H9 (cell line): Measurements from ENCODE around the gene RRBP1. TPM values are rescaled to one million over a fixed set of nuclear protein-coding genes. Genes with fewer than 3 reads are reported as not detected.

Source experiments
- DNase-seq: peaks from one replicate; pipeline ENCODE4 v3.0.0-alpha.2; 2017
- H2AFZ ChIP-seq: one replicate; pipeline ENCODE4 v1.6.1; 2013; ENCODE audit warnings: mild to moderate bottlenecking, low read length, control low read depth, moderate library complexity
- H2AK5ac ChIP-seq: 2 replicates; pipeline ENCODE4 v1.6.1; 2013; ENCODE audit warnings: low read length, control low read depth, mixed read lengths; ENCODE audit not compliant: insufficient read length
- H2BK120ac ChIP-seq: one replicate; pipeline ENCODE4 v1.6.1; 2013; ENCODE audit warnings: low read depth, mild to moderate bottlenecking, low read length, control low read depth, inconsistent platforms; ENCODE audit not compliant: poor library complexity, severe bottlenecking
- H2BK12ac ChIP-seq: 2 replicates; pipeline ENCODE4 v1.6.1; 2013; ENCODE audit warnings: low read length, control low read depth, mixed read lengths, low read depth; ENCODE audit not compliant: insufficient read length
- H2BK15ac ChIP-seq: 2 replicates; pipeline ENCODE4 v1.6.1; 2013; ENCODE audit warnings: low read depth, low read length, control low read depth
- H2BK20ac ChIP-seq: one replicate; pipeline ENCODE4 v1.6.1; 2013; ENCODE audit warnings: low read depth, mild to moderate bottlenecking, low read length, control low read depth, inconsistent platforms; ENCODE audit not compliant: poor library complexity, severe bottlenecking
- H2BK5ac ChIP-seq: 2 replicates; pipeline ENCODE4 v1.6.1; 2013; ENCODE audit warnings: low read length, control low read depth, mixed read lengths; ENCODE audit not compliant: insufficient read length
- H3K14ac ChIP-seq: 2 replicates; pipeline ENCODE4 v1.6.1; 2013; ENCODE audit warnings: low read length, control low read depth; ENCODE audit not compliant: insufficient read depth
- H3K18ac ChIP-seq: 2 replicates; pipeline ENCODE4 v1.6.1; 2013; ENCODE audit warnings: low read depth, mild to moderate bottlenecking, mixed read lengths, low read length, control low read depth; ENCODE audit not compliant: insufficient read length
- H3K23ac ChIP-seq: 2 replicates; pipeline ENCODE4 v1.6.1; 2013; ENCODE audit warnings: low read length, control low read depth, mixed read lengths, low read depth; ENCODE audit not compliant: insufficient read length
- H3K23me2 ChIP-seq: 2 replicates; pipeline ENCODE4 v1.6.1; 2013; ENCODE audit warnings: low read depth, mild to moderate bottlenecking, mixed read lengths, low read length, control low read depth; ENCODE audit not compliant: insufficient read length, poor library complexity, severe bottlenecking
- H3K27ac ChIP-seq: 2 replicates; pipeline ENCODE4 v1.5.1; 2013; ENCODE audit warnings: low read length, control low read depth, mixed read lengths, low read depth; ENCODE audit not compliant: insufficient read length
- H3K27me3 ChIP-seq: 2 replicates; pipeline ENCODE4 v1.6.1; 2013; ENCODE audit warnings: low read length, control low read depth, inconsistent platforms; ENCODE audit not compliant: insufficient read depth
- H3K4ac ChIP-seq: 2 replicates; pipeline ENCODE4 v1.6.1; 2013; ENCODE audit warnings: low read depth, mild to moderate bottlenecking, control low read depth, inconsistent platforms, low read length, moderate library complexity
- H3K4me1 ChIP-seq: 2 replicates; pipeline ENCODE4 v1.6.1; 2013; ENCODE audit warnings: low read length, control low read depth, inconsistent platforms; ENCODE audit not compliant: insufficient read depth
- H3K4me2 ChIP-seq: 2 replicates; pipeline ENCODE4 v1.6.1; 2013; ENCODE audit warnings: low read length, control low read depth, mixed read lengths; ENCODE audit not compliant: insufficient read length, insufficient read depth
- H3K56ac ChIP-seq: 2 replicates; pipeline ENCODE4 v1.6.1; 2013; ENCODE audit warnings: low read depth, mild to moderate bottlenecking, mixed read lengths, low read length, control low read depth; ENCODE audit not compliant: insufficient read length
- H3K79me1 ChIP-seq: 2 replicates; pipeline ENCODE4 v1.6.1; 2013; ENCODE audit warnings: low read depth, mild to moderate bottlenecking, moderate library complexity, low read length, control low read depth, inconsistent platforms; ENCODE audit not compliant: insufficient read depth, poor library complexity, severe bottlenecking
- H3K79me2 ChIP-seq: 2 replicates; pipeline ENCODE4 v1.6.1; 2013; ENCODE audit warnings: low read length, control low read depth, inconsistent platforms; ENCODE audit not compliant: insufficient read depth
- H3K9ac ChIP-seq: 2 replicates; pipeline ENCODE4 v1.6.1; 2013; ENCODE audit warnings: low read length, control low read depth, mixed read lengths; ENCODE audit not compliant: insufficient read length; ENCODE audit errors: extremely low read depth
- H3K9me3 ChIP-seq: one replicate; pipeline ENCODE4 v1.6.1; 2013; ENCODE audit warnings: low read depth, low read length, inconsistent platforms; ENCODE audit not compliant: control insufficient read depth
- H3T11ph ChIP-seq: one replicate; pipeline ENCODE4 v1.6.1; 2013; ENCODE audit warnings: mild to moderate bottlenecking, low read length, control low read depth, inconsistent platforms
- H4K20me1 ChIP-seq: one replicate; pipeline ENCODE4 v1.6.1; 2013; ENCODE audit not compliant: control insufficient read depth, insufficient read length, insufficient read depth
- H4K5ac ChIP-seq: 2 replicates; pipeline ENCODE4 v1.6.1; 2013; ENCODE audit warnings: low read depth, mild to moderate bottlenecking, mixed read lengths, low read length, control low read depth; ENCODE audit not compliant: insufficient read length
- H4K8ac ChIP-seq: replicated peaks from 2 replicates; pipeline ENCODE4 v1.6.1; 2013; ENCODE audit warnings: low read length, control low read depth, mixed read lengths, low read depth; ENCODE audit not compliant: insufficient read length
- H4K91ac ChIP-seq: 2 replicates; pipeline ENCODE4 v1.6.1; 2013; ENCODE audit warnings: low read depth, mild to moderate bottlenecking, moderate library complexity, mixed read lengths, low read length, control low read depth; ENCODE audit not compliant: insufficient read length
- H3K27ac Mint-ChIP-seq, 3 experiments: 2 replicates in 2 of 3; 3 replicates in 1 of 3; pipeline ENCODE4 v1.8.0; 2020 to 2021; ENCODE audit warnings: mixed read lengths in 3 of 3, mild to moderate bottlenecking in 1 of 3, moderate library complexity in 1 of 3
- H3K27me3 Mint-ChIP-seq: 2 replicates; pipeline ENCODE4 v1.8.0; 2021; ENCODE audit warnings: low read depth, mild to moderate bottlenecking, moderate library complexity, mixed read lengths
- H3K36me3 Mint-ChIP-seq, 3 experiments: 2 replicates in 2 of 3; 3 replicates in 1 of 3; pipeline ENCODE4 v1.8.0; 2020 to 2021; ENCODE audit warnings: low read depth in 3 of 3, mixed read lengths in 3 of 3; ENCODE audit not compliant: insufficient read depth in 1 of 3
- H3K4me1 Mint-ChIP-seq, 2 experiments: 2 replicates each; pipeline ENCODE4 v1.8.0; 2020; ENCODE audit warnings: mixed read lengths in 2 of 2
- H3K4me3 Mint-ChIP-seq, 2 experiments: 2 replicates in 1 of 2; 3 replicates in 1 of 2; pipeline ENCODE4 v1.8.0; 2020 to 2021; ENCODE audit warnings: mild to moderate bottlenecking in 2 of 2, mixed read lengths in 2 of 2, moderate library complexity in 1 of 2
- H3K9me3 Mint-ChIP-seq, 2 experiments: 2 replicates in 1 of 2; 3 replicates in 1 of 2; pipeline ENCODE4 v1.8.0; 2020; ENCODE audit warnings: mild to moderate bottlenecking in 2 of 2, mixed read lengths in 2 of 2, moderate library complexity in 1 of 2
- WGBS: extraction: QIAGEN DNeasy Blood & Tissue Kit; methylation state at CpG from one replicate; pipeline ENCODE4 v1.1.7; 2013; ENCODE audit warnings: missing lambda C conversion rate, low lambda C conversion rate, mixed read lengths; ENCODE audit not compliant: insufficient read length; ENCODE audit errors: extremely low coverage; 5-methylcytosine and 5-hydroxymethylcytosine counted together
- total RNA-seq: library from RNA; stranded (reverse); gene quantifications from 2 replicates; pipeline ENCODE4 v1.2.1, GENCODE V29; 2021
- TF ChIP-seq, protein P1 (sequence below): fragments of 200-600 bp; sonication (generic); conservative IDR thresholded peaks from 3 replicates; pipeline ENCODE4 v1.8.0; 2021; ENCODE audit warnings: antibody characterized with exemption, mild to moderate bottlenecking

The RRBP1 gene
- total RNA-seq, 1 experiment from 2014 or later = 97.8 TPM

GRCh38 chr20:17602493-17602892 lies 79.5 kb downstream of the RRBP1 start:
- TF ChIP-seq, protein P1, sequence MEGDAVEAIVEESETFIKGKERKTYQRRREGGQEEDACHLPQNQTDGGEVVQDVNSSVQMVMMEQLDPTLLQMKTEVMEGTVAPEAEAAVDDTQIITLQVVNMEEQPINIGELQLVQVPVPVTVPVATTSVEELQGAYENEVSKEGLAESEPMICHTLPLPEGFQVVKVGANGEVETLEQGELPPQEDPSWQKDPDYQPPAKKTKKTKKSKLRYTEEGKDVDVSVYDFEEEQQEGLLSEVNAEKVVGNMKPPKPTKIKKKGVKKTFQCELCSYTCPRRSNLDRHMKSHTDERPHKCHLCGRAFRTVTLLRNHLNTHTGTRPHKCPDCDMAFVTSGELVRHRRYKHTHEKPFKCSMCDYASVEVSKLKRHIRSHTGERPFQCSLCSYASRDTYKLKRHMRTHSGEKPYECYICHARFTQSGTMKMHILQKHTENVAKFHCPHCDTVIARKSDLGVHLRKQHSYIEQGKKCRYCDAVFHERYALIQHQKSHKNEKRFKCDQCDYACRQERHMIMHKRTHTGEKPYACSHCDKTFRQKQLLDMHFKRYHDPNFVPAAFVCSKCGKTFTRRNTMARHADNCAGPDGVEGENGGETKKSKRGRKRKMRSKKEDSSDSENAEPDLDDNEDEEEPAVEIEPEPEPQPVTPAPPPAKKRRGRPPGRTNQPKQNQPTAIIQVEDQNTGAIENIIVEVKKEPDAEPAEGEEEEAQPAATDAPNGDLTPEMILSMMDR = no peak
- H3K27me3 Mint-ChIP-seq = no peaks in the 10 kb centered on the region
- Histone ChIP-seq H3K4me2 (peak overlapping the region; percentile 44), H4K20me1 (no peaks in the 10 kb centered on the region), H2BK120ac (no peak overlapping the region), H3K79me1 (no peaks in the 10 kb centered on the region), H3K79me2 (no peaks in the 10 kb centered on the region; the same call in 1 of the 2 replicates), H3K9me3 (no peaks in the 10 kb centered on the region), H4K91ac (no peak overlapping the region), H2AK5ac (no peak overlapping the region), H3T11ph (no peak overlapping the region), H3K4ac (no peak overlapping the region), H3K9ac (no peak overlapping the region), H3K23ac (no peak overlapping the region), H3K4me1 (peaks cover 11% of the 10 kb centered on the region; the same call in 1 of the 2 replicates), H2BK20ac (no peak overlapping the region), H4K8ac (no peak overlapping the region), H4K5ac (no peak overlapping the region), H3K23me2 (no peaks in the 10 kb centered on the region), H3K18ac (no peak overlapping the region), H2BK12ac (no peak overlapping the region), H3K27ac (no peak overlapping the region), H2BK5ac (no peak overlapping the region), H3K14ac (no peak overlapping the region), H3K27me3 (no peaks in the 10 kb centered on the region), H3K56ac (no peak overlapping the region), H2AFZ (no peak overlapping the region), H2BK15ac (no peak overlapping the region)
- H3K4me1 Mint-ChIP-seq = peaks cover 31 to 35% of the 10 kb centered on the region in 2 experiments
- peak; percentile 39 for DNase-seq
- WGBS = no CpG with 5 or more reads among the region's 4 CpGs
- peaks cover 0 to 2% of the 10 kb centered on the region in 2 experiments; a peak in 1 of 5 replicates for H3K9me3 Mint-ChIP-seq
- no peak overlapping the region for H3K4me3 Mint-ChIP-seq
- H3K27ac Mint-ChIP-seq = peak overlapping the region in 2 of 3 experiments; percentile 62 to 70; a peak in 1 of 7 replicates
- peaks cover 10 to 24% (median 19%) of the 10 kb centered on the region in 3 experiments for H3K36me3 Mint-ChIP-seq
